GM11168 (cell line): ENCODE data around the gene HSFX2.
"Not testable (repeated sequence)": the region's sequence is repeated elsewhere in the genome, so short reads cannot be mapped to it uniquely, and the experiment has no call there.

ENCODE experiments used
- in situ Hi-C: fragments of 300-500 bp; cut with MboI; formaldehyde crosslinking; loops from one replicate; pipeline ENCODE4 v1.12.0; 2022; ENCODE audit warnings: low sequenced_read_pairs; ENCODE audit not compliant: unreplicated experiment

The HSFX2 gene

GRCh38 chrX:149595214-149595613 is at the start of gene HSFX2:
TSS of gene HSFX2 (minus strand) at chrX:149595314. CDS start at chrX:149594700, 614 bp downstream.
- in situ Hi-C loops: not testable (repeated sequence)

DNA sequence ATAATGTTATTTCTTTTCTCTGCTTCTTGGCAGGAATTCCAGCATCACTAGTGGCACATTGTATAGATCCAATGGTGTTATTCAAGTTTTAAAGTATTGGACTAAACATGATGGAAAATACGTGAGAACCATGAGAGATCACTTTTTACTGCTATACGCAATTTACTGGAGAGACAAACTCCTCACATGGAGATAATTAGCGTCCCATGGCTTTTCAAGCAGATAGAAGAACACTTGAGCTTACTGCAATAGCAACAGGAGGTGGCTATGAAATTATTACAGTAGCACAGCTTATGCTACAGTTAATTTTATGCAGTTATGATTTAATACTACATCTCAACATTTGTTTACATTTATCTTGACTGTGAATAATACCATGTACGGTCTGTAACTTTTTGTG is 48.4 kb upstream of the HSFX2 start:
- in situ Hi-C loops: loop anchor here (25.0 kb wide), 1 partner anchor 131 kb away; the partner anchor contains the start of gene IDS

DNA sequence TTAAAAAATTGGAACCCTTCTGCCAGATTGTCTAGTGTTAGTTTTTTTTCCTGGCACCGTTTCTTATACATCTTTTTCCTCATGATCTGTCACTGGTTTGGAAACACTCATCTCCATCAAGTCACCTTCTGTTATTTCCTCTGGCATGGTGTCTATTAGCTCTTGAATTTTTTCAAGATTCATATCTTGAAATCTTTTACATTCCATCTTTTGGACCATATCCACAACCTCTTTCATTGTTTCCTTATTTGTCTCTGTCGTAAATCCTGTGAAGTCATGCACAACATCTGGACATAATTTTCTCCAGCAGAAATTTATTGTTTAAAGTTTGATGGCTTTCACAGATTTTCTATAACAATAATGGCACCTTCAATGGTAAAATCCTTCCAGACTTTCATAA is 46.7 kb upstream of the HSFX2 start:
- in situ Hi-C loops: loop anchor here (25.0 kb wide), 1 partner anchor 130 kb away; the partner anchor contains the start of gene IDS

- in situ Hi-C loops: loop anchor here (25.0 kb wide), 1 partner anchor 129 kb away; the partner anchor contains the start of gene IDS
These were observed 46.3 kb upstream of the HSFX2 start for GRCh38 chrX:149641432-149641831.

- in situ Hi-C loops: loop anchor here (25.0 kb wide), 1 partner anchor 127 kb away; the partner anchor contains the start of gene IDS
These were observed 44.5 kb upstream of the HSFX2 start for GRCh38 chrX:149639568-149639967.

DNA sequence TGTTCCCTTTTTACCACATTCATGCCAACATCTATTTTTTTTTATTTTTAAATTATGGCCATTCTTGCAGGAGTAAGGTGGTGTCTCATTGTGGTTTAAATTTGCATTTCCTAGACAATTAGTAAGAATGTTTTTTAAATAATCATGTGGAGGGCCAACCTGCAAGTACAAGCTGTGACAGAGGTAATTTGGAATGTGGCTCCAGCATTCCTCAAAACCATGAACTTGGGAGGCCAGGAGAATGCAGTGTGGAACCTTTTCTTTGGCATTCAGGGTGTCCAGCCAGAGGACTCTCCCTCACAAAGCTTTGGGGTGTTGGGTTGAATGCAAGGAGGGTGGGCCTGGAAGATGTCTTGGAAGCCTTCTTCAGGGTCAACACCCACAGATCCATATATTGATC is 43.7 kb upstream of the HSFX2 start:
- in situ Hi-C loops: loop anchor here (25.0 kb wide), 1 partner anchor 127 kb away; the partner anchor contains the start of gene IDS

DNA sequence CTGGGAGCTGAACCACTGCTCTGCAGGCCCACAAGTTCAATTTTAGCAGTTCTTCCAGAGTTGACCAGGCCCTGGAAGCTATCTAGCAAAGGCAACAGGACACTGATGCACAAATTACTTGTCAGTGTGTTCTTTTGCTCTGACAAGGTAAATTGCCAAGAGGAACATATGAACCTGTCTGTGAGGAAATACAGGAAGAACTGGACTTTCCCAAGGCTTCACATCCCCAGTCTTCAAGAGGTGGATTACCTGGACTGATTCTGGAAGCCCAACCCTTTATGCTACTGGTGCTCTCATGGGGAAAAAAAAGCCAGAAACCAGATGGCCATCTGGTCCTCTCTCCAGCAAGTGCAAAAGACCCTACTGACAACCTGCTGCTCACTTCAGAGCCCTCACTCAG is 38.4 kb upstream of the HSFX2 start:
- in situ Hi-C loops: loop anchor here (25.0 kb wide), 1 partner anchor 121 kb away; the partner anchor contains the start of gene IDS

DNA sequence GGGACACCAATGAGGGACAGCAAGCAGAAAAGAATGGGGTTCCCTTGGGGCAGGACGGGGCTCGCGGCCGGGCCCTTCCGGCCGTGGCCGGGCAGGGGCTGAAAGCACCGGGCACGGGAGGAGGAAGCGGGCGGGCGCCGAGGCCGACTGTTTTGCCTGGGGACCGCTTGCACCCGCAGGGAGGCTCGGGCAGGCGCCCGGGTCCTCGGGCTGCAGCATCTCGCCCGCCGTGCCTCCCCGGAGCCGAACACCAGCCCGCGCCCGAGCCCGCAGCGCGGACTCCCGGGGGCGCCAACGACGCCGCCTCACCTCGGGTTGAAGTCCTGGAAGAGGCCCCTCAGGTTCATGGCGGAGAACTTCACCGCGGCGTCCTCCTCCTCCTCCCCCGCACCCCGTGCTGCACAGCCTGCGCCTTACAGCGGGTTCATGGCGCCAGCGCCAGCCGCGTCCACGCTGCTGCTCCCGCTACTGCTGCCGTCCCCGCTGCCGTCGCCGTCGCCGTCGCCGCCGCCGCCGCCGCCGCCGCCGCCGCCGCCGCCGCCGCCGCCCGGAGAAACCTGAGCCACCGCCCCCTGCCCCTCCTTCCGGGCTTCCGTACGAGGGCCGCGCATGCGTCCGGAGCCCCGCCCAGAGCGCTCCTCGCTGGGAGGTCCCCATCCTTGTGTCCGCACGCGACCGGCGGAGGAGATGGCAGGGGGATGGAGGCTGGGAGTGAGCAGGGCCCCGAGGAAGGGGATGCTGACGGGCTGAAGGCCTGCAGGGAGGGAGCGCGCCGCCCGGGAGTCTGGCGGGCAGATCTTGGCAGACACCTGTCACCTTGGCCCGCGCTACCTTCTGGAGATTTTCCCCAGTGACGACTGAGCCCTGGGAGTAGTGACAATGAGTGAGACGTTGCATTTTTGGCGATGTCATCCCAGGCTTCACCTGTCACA is 36.4 kb upstream of the HSFX2 start, which contains the start of gene TMEM185A:
Gene TMEM185A, minus strand, starts transcription at position 559 of the 932 bp plus-strand sequence. Its CDS starts 212 bp downstream, at position 347.
- in situ Hi-C loops: loop anchor here (25.0 kb wide), 1 partner anchor 119 kb away; the partner anchor contains the start of gene IDS

GRCh38 chrX:149630681-149631233 is 35.6 kb upstream of the HSFX2 start:
- in situ Hi-C loops: loop anchor here (25.0 kb wide), 1 partner anchor 118 kb away; the partner anchor contains the start of gene IDS

- in situ Hi-C loops: loop anchor here (25.0 kb wide), 1 partner anchor 118 kb away; the partner anchor contains the start of gene IDS
These were observed 34.7 kb upstream of the HSFX2 start for GRCh38 chrX:149629730-149630387.

GRCh38 chrX:149628768-149629167 is 33.7 kb upstream of the HSFX2 start:
- in situ Hi-C loops: loop anchor here (25.0 kb wide), 1 partner anchor 116 kb away; the partner anchor contains the start of gene IDS

DNA sequence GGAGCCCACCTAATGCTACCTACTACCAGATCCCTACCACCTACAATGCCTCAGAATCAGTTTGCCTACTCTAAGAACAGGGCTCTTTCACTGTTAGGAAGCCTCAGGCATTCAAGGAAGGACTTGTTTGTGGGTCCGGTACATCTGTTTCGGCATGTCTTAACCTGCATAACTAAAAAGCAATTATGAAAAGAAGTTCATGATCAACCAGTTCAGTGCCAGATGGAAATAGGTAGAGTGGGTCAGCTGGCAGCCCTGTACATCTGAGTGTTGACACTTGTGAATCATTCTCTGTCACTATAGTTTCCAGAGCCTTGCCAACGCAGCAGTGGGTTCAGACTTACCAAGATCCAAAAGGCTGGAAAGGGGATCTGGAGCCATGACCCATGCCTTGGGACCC is 33.2 kb upstream of the HSFX2 start:
- in situ Hi-C loops: loop anchor here (25.0 kb wide), 1 partner anchor 116 kb away; the partner anchor contains the start of gene IDS

DNA sequence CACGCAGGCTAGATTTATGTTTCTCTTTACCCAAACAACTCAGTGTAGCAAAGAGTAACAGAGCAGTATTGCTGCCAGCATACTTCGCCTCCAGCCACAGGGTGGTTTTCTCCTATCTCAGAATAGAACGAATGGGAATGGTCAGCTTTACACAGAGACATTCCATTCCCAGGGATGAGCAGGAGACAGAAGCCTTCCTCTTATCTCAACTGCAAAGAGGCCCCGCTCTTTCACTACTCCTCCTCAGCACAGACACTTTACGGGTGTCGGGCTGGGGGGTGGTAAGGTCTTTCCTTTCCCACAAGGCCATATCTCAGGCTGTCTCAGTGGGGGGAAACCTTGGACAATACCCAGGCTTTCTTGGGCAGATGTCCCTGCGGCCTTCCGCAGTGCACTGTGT is 31.7 kb upstream of the HSFX2 start:
- in situ Hi-C loops: loop anchor here (25.0 kb wide), 1 partner anchor 115 kb away; the partner anchor contains the start of gene IDS

GRCh38 chrX:149619662-149620061 is 24.5 kb upstream of the HSFX2 start:
- in situ Hi-C loops: not testable (repeated sequence)

DNA sequence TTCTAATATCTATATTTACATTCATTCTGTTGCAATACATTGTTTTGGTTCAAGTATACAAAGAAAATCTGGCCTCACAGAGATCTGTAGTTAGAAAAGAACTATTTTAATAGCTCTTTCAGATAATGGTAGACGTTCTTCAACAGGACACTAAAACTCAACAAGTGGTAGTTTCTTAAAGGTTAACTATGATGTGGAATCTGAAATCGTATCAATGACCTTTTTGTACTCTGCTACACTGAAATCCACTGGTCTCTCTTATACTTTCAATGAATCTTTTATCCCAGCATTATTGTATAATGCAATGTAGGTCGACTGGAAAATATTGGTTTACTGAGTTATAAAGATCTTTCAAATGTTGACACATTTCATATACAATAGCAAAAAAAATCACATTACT is 23.8 kb upstream of the HSFX2 start:
- in situ Hi-C loops: no loop called here

DNA sequence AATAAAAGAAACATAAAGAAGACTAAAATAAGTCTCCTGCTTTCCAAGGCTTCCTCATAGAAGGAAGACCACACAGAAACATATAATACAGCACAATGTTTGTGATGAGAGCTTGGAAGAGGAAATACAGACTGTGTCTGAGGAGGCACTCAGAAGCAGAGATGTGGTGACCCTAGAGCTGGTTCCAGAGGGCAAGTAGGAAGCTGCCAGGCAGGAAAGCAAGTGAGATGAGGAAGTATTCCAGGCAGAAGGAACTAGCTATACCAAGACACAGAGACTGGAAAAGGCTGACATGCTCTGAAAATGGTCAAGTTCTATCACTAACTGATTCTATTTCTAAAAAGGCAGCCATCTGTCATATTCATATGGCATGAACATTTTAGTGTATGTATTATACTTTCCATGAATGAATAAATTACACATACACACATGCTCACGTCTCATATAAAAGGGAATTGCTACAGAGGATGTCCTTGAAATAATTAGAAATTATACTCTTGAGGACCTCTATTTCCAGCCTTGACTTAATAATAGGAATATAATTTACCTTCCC is 16.6 kb upstream of the HSFX2 start:
- in situ Hi-C loops: no loop called here

- in situ Hi-C loops: no loop called here
These were observed 15.4 kb upstream of the HSFX2 start for GRCh38 chrX:149610511-149610910.

DNA sequence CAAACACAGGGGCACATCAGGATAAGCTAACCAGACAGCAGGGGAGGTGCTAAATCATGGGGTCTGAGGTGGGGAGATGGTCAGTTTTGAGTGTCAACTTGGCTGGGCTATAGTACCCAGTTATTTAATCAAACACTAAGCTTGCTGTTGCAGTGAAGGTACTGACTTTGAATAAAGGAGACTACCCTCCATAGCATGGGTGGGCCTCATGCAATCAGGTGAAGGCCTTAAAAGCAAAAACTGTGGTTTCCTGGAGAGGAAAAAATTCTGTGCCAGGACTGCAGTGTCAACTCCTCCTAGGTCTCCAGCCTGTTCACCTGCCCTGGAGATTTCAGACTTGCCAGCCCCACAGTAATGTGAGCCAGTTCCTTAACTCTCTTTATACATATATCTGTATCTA is 12.6 kb upstream of the HSFX2 start:
- in situ Hi-C loops: no loop called here

DNA sequence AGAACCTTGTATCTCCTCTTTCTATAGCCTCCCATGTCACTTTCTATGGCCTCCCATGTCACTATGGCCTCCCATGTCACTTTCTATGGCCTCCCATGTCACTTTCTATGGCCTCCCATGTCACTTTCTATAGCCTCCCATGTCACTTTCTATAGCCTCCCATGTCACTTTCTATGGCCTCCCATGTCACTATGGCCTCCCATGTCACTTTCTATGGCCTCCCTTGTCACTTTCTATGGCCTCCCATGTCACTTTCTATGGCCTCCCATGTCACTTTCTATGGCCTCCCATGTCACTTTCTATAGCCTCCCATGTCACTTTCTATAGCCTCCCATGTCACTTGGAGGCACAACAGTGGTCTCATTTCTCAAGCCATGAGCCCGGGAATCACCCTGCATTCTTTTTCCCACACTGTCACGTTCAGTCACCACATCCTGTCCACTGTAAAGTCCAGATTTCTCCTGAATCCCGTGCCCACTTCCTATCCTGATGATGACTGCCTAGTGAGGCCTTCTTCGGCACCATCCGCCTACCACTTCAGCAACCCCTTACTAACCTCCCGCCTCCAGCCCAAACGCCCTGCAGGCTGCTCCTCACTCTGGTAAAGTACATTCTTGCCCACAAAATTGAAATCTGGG is 10.3 kb upstream of the HSFX2 start:
- in situ Hi-C loops: not testable (repeated sequence)
